ENCODE results near the gene PDZD8. TPM values are rescaled to one million over a fixed set of nuclear protein-coding genes. Genes with fewer than 3 reads are reported as not detected.

PDZD8 gene
- total and polyA plus RNA-seq, 2 donors = 4.4 to 9.2 TPM

GRCh38 chr10:117370205-117370604 is 5.0 kb downstream of the PDZD8 start:
- no peak for DNase-seq (ENCODE audit: low read depth in 6 of 9, low spot score in 9 of 9)
- Histone ChIP-seq H3K36me3 (ENCODE audit: control insufficient read depth in 2 of 2, insufficient read depth in 2 of 2, low read length in 1 of 2) (no peaks in the 10 kb centered on the region), H3K27ac (ENCODE audit: low read depth in 1 of 2, low read length in 1 of 2) (no peak overlapping the region), H3K4me3 (ENCODE audit: low read length in 2 of 2) (no peak overlapping the region), H3K27me3 (ENCODE audit: control insufficient read depth in 2 of 2, insufficient read depth in 1 of 2, low read length in 1 of 2) (no peaks in the 10 kb centered on the region), H3K4me1 (ENCODE audit: control insufficient read depth in 2 of 2, insufficient read depth in 2 of 2, low read length in 2 of 2) (peaks cover 0 to 3% of the 10 kb centered on the region in 2 donors), H3K9me3 (ENCODE audit: control insufficient read depth in 2 of 2, insufficient read depth in 1 of 2, low read length in 1 of 2) (peaks cover 0 to 3% of the 10 kb centered on the region in 2 donors)
- WGBS = 84% methylated on average over 5 of the region's 5 CpGs

GRCh38 chr10:117367718-117368117 is 7.5 kb downstream of the PDZD8 start:
- Histone ChIP-seq H3K27ac (ENCODE audit: low read depth in 1 of 2, low read length in 1 of 2) (no peak overlapping the region), H3K4me3 (ENCODE audit: low read length in 2 of 2) (no peak overlapping the region), H3K9me3 (ENCODE audit: control insufficient read depth in 2 of 2, insufficient read depth in 1 of 2, low read length in 1 of 2) (no peaks in the 10 kb centered on the region), H3K27me3 (ENCODE audit: control insufficient read depth in 2 of 2, insufficient read depth in 1 of 2, low read length in 1 of 2) (no peaks in the 10 kb centered on the region), H3K36me3 (ENCODE audit: control insufficient read depth in 2 of 2, insufficient read depth in 2 of 2, low read length in 1 of 2) (no peaks in the 10 kb centered on the region), H3K4me1 (ENCODE audit: control insufficient read depth in 2 of 2, insufficient read depth in 2 of 2, low read length in 2 of 2) (peaks cover 0 to 3% of the 10 kb centered on the region in 2 donors)
- 77% methylated on average over 5 of the region's 5 CpGs for WGBS
- no peak for DNase-seq (ENCODE audit: low read depth in 6 of 9, low spot score in 9 of 9)

- DNase-seq (ENCODE audit: low read depth in 6 of 9, low spot score in 9 of 9) = no peak
- no peaks in the 10 kb centered on the region for H3K36me3 ChIP-seq (ENCODE audit: control insufficient read depth in 2 of 2, insufficient read depth in 2 of 2, low read length in 1 of 2)
- no peak overlapping the region for H3K27ac ChIP-seq (ENCODE audit: low read depth in 1 of 2, low read length in 1 of 2)
- H3K27me3 ChIP-seq (ENCODE audit: control insufficient read depth in 2 of 2, insufficient read depth in 1 of 2, low read length in 1 of 2) = no peaks in the 10 kb centered on the region
- WGBS = 97% methylated on average over 4 of the region's 4 CpGs
- peaks cover 0 to 2% of the 10 kb centered on the region in 2 donors for H3K4me1 ChIP-seq (ENCODE audit: control insufficient read depth in 2 of 2, insufficient read depth in 2 of 2, low read length in 2 of 2)
- no peak overlapping the region for H3K4me3 ChIP-seq (ENCODE audit: low read length in 2 of 2)
- no peaks in the 10 kb centered on the region for H3K9me3 ChIP-seq (ENCODE audit: control insufficient read depth in 2 of 2, insufficient read depth in 1 of 2, low read length in 1 of 2)
Measured at GRCh38 chr10:117366741-117367140, 8.5 kb downstream of the PDZD8 start.

- 43% methylated on average over 2 of the region's 2 CpGs for WGBS
- no peaks in the 10 kb centered on the region for H3K9me3 ChIP-seq (ENCODE audit: control insufficient read depth in 2 of 2, insufficient read depth in 1 of 2, low read length in 1 of 2)
Measured at GRCh38 chr10:117365612-117366011, 9.6 kb downstream of the PDZD8 start.

GRCh38 chr10:117364110-117364960 is 10.9 kb downstream of the PDZD8 start:
- Histone ChIP-seq H3K27me3 (ENCODE audit: control insufficient read depth in 2 of 2, insufficient read depth in 1 of 2, low read length in 1 of 2) (no peaks in the 10 kb centered on the region), H3K4me3 (ENCODE audit: low read length in 2 of 2) (no peak overlapping the region), H3K36me3 (ENCODE audit: control insufficient read depth in 2 of 2, insufficient read depth in 2 of 2, low read length in 1 of 2) (no peaks in the 10 kb centered on the region), H3K27ac (ENCODE audit: low read depth in 1 of 2, low read length in 1 of 2) (no peak overlapping the region), H3K4me1 (ENCODE audit: control insufficient read depth in 2 of 2, insufficient read depth in 2 of 2, low read length in 2 of 2) (no peaks in the 10 kb centered on the region), H3K9me3 (ENCODE audit: control insufficient read depth in 2 of 2, insufficient read depth in 1 of 2, low read length in 1 of 2) (no peaks in the 10 kb centered on the region)
- DNase-seq (ENCODE audit: low read depth in 6 of 9, low spot score in 9 of 9) = no peak
- WGBS = 82% methylated on average over 6 of the region's 6 CpGs

More at GRCh38 chr10:117365612-117366011, 9.6 kb downstream of the PDZD8 start:
- H3K27me3 ChIP-seq (ENCODE audit: control insufficient read depth in 2 of 2, insufficient read depth in 1 of 2, low read length in 1 of 2) = no peaks in the 10 kb centered on the region
- H3K4me1 ChIP-seq (ENCODE audit: control insufficient read depth in 2 of 2, insufficient read depth in 2 of 2, low read length in 2 of 2) = no peaks in the 10 kb centered on the region
- no peak overlapping the region for H3K27ac ChIP-seq (ENCODE audit: low read depth in 1 of 2, low read length in 1 of 2)
- DNase-seq (ENCODE audit: low read depth in 6 of 9, low spot score in 9 of 9) = no peak
- H3K4me3 ChIP-seq (ENCODE audit: low read length in 2 of 2) = no peak overlapping the region
- no peaks in the 10 kb centered on the region for H3K36me3 ChIP-seq (ENCODE audit: control insufficient read depth in 2 of 2, insufficient read depth in 2 of 2, low read length in 1 of 2)

- no peaks in the 10 kb centered on the region for H3K4me1 ChIP-seq (ENCODE audit: control insufficient read depth in 2 of 2, insufficient read depth in 2 of 2, low read length in 2 of 2)
- no peaks in the 10 kb centered on the region for H3K36me3 ChIP-seq (ENCODE audit: control insufficient read depth in 2 of 2, insufficient read depth in 2 of 2, low read length in 1 of 2)
- H3K4me3 ChIP-seq (ENCODE audit: low read length in 2 of 2) = no peak overlapping the region
- 96% methylated on average over 2 of the region's 2 CpGs for WGBS
- H3K27me3 ChIP-seq (ENCODE audit: control insufficient read depth in 2 of 2, insufficient read depth in 1 of 2, low read length in 1 of 2) = no peaks in the 10 kb centered on the region
- no peak for DNase-seq (ENCODE audit: low read depth in 6 of 9, low spot score in 9 of 9)
- no peaks in the 10 kb centered on the region for H3K9me3 ChIP-seq (ENCODE audit: control insufficient read depth in 2 of 2, insufficient read depth in 1 of 2, low read length in 1 of 2)
- no peak overlapping the region for H3K27ac ChIP-seq (ENCODE audit: low read depth in 1 of 2, low read length in 1 of 2)
Measured at GRCh38 chr10:117363028-117363427, 12.2 kb downstream of the PDZD8 start.

GRCh38 chr10:117362313-117362712 is 12.9 kb downstream of the PDZD8 start:
- H3K9me3 ChIP-seq (ENCODE audit: control insufficient read depth in 2 of 2, insufficient read depth in 1 of 2, low read length in 1 of 2) = no peaks in the 10 kb centered on the region
- no peaks in the 10 kb centered on the region for H3K36me3 ChIP-seq (ENCODE audit: control insufficient read depth in 2 of 2, insufficient read depth in 2 of 2, low read length in 1 of 2)
- no peak for DNase-seq (ENCODE audit: low read depth in 6 of 9, low spot score in 9 of 9)
- H3K27ac ChIP-seq (ENCODE audit: low read depth in 1 of 2, low read length in 1 of 2) = no peak overlapping the region
- H3K4me3 ChIP-seq (ENCODE audit: low read length in 2 of 2) = no peak overlapping the region
- H3K4me1 ChIP-seq (ENCODE audit: control insufficient read depth in 2 of 2, insufficient read depth in 2 of 2, low read length in 2 of 2) = no peaks in the 10 kb centered on the region
- no peaks in the 10 kb centered on the region for H3K27me3 ChIP-seq (ENCODE audit: control insufficient read depth in 2 of 2, insufficient read depth in 1 of 2, low read length in 1 of 2)

GRCh38 chr10:117360994-117361667 is 14.1 kb downstream of the PDZD8 start:
- no peaks in the 10 kb centered on the region for H3K36me3 ChIP-seq (ENCODE audit: control insufficient read depth in 2 of 2, insufficient read depth in 2 of 2, low read length in 1 of 2)
- no peaks in the 10 kb centered on the region for H3K4me1 ChIP-seq (ENCODE audit: control insufficient read depth in 2 of 2, insufficient read depth in 2 of 2, low read length in 2 of 2)
- no peak overlapping the region for H3K27ac ChIP-seq (ENCODE audit: low read depth in 1 of 2, low read length in 1 of 2)
- no peak overlapping the region for H3K4me3 ChIP-seq (ENCODE audit: low read length in 2 of 2)
- WGBS = 89% methylated on average over 3 of the region's 3 CpGs
- no peaks in the 10 kb centered on the region for H3K27me3 ChIP-seq (ENCODE audit: control insufficient read depth in 2 of 2, insufficient read depth in 1 of 2, low read length in 1 of 2)
- H3K9me3 ChIP-seq (ENCODE audit: control insufficient read depth in 2 of 2, insufficient read depth in 1 of 2, low read length in 1 of 2) = no peaks in the 10 kb centered on the region
- no peak for DNase-seq (ENCODE audit: low read depth in 6 of 9, low spot score in 9 of 9)

- H3K4me1 ChIP-seq (ENCODE audit: control insufficient read depth in 2 of 2, insufficient read depth in 2 of 2, low read length in 2 of 2) = peaks cover 0 to 2% of the 10 kb centered on the region in 2 donors
- H3K4me3 ChIP-seq (ENCODE audit: low read length in 2 of 2) = no peak overlapping the region
- no peaks in the 10 kb centered on the region for H3K27me3 ChIP-seq (ENCODE audit: control insufficient read depth in 2 of 2, insufficient read depth in 1 of 2, low read length in 1 of 2)
- DNase-seq (ENCODE audit: low read depth in 6 of 9, low spot score in 9 of 9) = no peak
- no peaks in the 10 kb centered on the region for H3K9me3 ChIP-seq (ENCODE audit: control insufficient read depth in 2 of 2, insufficient read depth in 1 of 2, low read length in 1 of 2)
- H3K27ac ChIP-seq (ENCODE audit: low read depth in 1 of 2, low read length in 1 of 2) = no peak overlapping the region
- no peaks in the 10 kb centered on the region for H3K36me3 ChIP-seq (ENCODE audit: control insufficient read depth in 2 of 2, insufficient read depth in 2 of 2, low read length in 1 of 2)
- 97% methylated on average over 1 of the region's 1 CpG for WGBS
Measured at GRCh38 chr10:117360016-117360415, 15.2 kb downstream of the PDZD8 start.
